HG02885 (cell line): ENCODE results near the gene ROMO1.
"Not testable (repeated sequence)": the region's sequence is repeated elsewhere in the genome, so short reads cannot be mapped to it uniquely, and the experiment has no call there.

Experiments
- ATAC-seq: cut with Tn5 transposase; IDR thresholded peaks from one replicate; pipeline ENCODE4 v1.9.1; 2021; ENCODE audit warnings: mild to moderate bottlenecking; ENCODE audit not compliant: unreplicated experiment, poor library complexity

ROMO1 gene

DNA sequence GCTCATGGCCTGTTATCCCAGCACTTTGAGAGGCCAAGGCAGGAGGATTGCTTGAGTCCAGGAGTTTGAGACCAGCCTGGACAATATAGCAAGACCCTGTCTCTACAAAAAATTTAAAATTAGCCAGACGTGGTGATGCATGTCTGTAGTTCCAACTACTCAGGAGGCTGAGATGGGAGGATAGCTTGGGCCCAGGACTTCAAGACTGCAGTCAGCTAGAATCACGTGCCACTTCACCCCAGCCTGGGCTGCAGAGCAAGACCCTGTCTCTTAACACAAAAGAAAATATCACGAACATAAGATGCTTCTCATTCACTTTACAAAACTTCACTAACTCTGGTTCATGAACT lies 45.3 kb downstream of the ROMO1 start:
- not testable (repeated sequence) for ATAC-seq
